Chondrocyte (in vitro differentiated cells): Measurements from ENCODE around the gene TNS4. TPM values are rescaled to one million over a fixed set of nuclear protein-coding genes. Genes with fewer than 3 reads are reported as not detected.

Experiments
- DNase-seq: peaks from one replicate; pipeline ENCODE4 v3.0.0; 2021; ENCODE audit warnings: mixed read lengths, low spot score
- H3K27ac Mint-ChIP-seq: one replicate; pipeline ENCODE4 v1.8.0; 2021; ENCODE audit warnings: mild to moderate bottlenecking, moderate library complexity, mixed read lengths; ENCODE audit not compliant: unreplicated experiment
- H3K27me3 Mint-ChIP-seq: 2 replicates; pipeline ENCODE4 v1.8.0; 2021; ENCODE audit warnings: low read depth, mixed read lengths
- H3K36me3 Mint-ChIP-seq: 2 replicates; pipeline ENCODE4 v1.8.0; 2021; ENCODE audit warnings: low read depth, mixed read lengths
- H3K4me1 Mint-ChIP-seq: 2 replicates; pipeline ENCODE4 v1.8.0; 2021; ENCODE audit warnings: low read depth, mild to moderate bottlenecking, mixed read lengths
- H3K4me3 Mint-ChIP-seq: one replicate; pipeline ENCODE4 v1.8.0; 2021; ENCODE audit warnings: mild to moderate bottlenecking, moderate library complexity, mixed read lengths; ENCODE audit not compliant: unreplicated experiment
- H3K9me3 Mint-ChIP-seq: 2 replicates; pipeline ENCODE4 v1.8.0; 2021; ENCODE audit warnings: low read depth, mixed read lengths
- total RNA-seq: library from RNA; stranded (reverse); gene quantifications from 3 replicates; pipeline ENCODE4 v1.2.1, GENCODE V29; 2021
- TF ChIP-seq, protein P1 (sequence below): fragments of 200-600 bp; sonication (generic); IDR thresholded peaks from 2 replicates; pipeline ENCODE4 v1.5.0; 2021; ENCODE audit warnings: antibody characterized with exemption, mild to moderate bottlenecking, moderate library complexity

The TNS4 gene
- total RNA-seq, 1 donor from 2014 or later: not detected

DNA sequence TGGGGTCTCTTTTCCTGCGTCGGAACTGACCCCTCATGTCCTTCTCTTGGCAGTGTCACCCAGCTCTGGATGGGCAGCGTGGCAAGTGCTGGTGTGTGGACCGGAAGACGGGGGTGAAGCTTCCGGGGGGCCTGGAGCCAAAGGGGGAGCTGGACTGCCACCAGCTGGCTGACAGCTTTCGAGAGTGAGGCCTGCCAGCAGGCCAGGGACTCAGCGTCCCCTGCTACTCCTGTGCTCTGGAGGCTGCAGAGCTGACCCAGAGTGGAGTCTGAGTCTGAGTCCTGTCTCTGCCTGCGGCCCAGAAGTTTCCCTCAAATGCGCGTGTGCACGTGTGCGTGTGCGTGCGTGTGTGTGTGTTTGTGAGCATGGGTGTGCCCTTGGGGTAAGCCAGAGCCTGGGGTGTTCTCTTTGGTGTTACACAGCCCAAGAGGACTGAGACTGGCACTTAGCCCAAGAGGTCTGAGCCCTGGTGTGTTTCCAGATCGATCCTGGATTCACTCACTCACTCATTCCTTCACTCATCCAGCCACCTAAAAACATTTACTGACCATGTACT, 44.9 kb downstream of the TNS4 start:
- Mint-ChIP-seq H3K4me1 (peaks cover 66% of the 10 kb centered on the region), H3K36me3 (peaks cover 31% of the 10 kb centered on the region), H3K27me3 (no peaks in the 10 kb centered on the region), H3K4me3 (no peak overlapping the region), H3K9me3 (no peaks in the 10 kb centered on the region), H3K27ac (no peak overlapping the region)
- DNase-seq: no peak
- TF ChIP-seq, protein P1, sequence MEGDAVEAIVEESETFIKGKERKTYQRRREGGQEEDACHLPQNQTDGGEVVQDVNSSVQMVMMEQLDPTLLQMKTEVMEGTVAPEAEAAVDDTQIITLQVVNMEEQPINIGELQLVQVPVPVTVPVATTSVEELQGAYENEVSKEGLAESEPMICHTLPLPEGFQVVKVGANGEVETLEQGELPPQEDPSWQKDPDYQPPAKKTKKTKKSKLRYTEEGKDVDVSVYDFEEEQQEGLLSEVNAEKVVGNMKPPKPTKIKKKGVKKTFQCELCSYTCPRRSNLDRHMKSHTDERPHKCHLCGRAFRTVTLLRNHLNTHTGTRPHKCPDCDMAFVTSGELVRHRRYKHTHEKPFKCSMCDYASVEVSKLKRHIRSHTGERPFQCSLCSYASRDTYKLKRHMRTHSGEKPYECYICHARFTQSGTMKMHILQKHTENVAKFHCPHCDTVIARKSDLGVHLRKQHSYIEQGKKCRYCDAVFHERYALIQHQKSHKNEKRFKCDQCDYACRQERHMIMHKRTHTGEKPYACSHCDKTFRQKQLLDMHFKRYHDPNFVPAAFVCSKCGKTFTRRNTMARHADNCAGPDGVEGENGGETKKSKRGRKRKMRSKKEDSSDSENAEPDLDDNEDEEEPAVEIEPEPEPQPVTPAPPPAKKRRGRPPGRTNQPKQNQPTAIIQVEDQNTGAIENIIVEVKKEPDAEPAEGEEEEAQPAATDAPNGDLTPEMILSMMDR: no peak

DNA sequence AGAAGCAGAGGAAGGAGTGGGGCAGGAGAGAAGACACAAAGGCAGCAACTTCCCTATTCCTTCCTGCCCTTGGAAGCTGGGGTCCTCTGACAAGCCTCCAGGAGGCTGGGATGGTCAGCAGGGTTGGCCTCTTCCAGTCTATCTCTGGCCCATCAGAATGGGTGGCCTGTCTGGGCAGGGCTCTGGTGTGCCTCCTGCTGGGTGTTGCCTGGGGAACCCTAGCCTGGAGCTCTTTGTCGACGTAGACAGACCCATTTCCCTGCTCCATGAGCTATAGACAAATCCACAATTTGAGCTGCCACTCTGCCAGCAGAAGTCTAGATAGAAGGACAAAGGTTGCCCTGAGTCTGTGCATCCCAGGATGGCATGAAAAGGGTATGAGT, 46.8 kb downstream of the TNS4 start:
- Mint-ChIP-seq H3K4me3 (no peak overlapping the region), H3K36me3 (peaks cover 32% of the 10 kb centered on the region), H3K27ac (no peak overlapping the region), H3K9me3 (no peaks in the 10 kb centered on the region), H3K27me3 (no peaks in the 10 kb centered on the region), H3K4me1 (peaks cover 75% of the 10 kb centered on the region)
- DNase-seq: no peak
- TF ChIP-seq, protein P1: no peak

DNA sequence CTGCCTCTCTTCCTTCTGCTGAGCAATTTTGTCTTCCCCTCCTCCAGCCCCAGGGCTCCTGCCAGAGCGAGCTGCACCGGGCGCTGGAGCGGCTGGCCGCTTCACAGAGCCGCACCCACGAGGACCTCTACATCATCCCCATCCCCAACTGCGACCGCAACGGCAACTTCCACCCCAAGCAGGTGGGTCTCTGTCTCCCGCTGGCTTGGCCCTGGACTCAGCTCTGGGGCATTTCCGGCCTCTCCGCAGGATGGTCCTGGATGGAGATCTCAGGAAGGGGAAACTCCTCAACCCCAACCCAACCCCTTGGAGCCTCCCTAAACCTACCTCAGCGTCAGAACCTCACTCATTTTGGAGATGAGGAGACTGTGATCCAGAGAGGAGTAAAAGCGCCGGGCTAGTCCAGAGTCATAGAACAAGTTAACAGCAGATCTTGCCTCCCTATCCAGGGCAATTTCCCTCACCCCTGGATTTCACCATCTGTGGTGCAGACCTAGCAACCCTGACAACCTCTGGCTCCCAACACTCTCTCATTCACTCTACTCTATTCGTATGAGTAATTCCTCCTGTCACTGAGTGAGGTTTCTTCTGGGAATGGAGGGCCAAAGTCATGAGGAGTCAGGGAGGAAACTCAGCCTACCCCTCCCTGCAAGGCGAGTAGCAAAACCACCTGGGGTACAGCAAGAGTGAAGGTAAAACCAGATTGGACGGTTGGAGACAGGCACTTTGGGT, 47.4 kb downstream of the TNS4 start:
- no peak overlapping the region for H3K4me3 Mint-ChIP-seq
- H3K27me3 Mint-ChIP-seq: no peaks in the 10 kb centered on the region
- no peaks in the 10 kb centered on the region for H3K9me3 Mint-ChIP-seq
- H3K36me3 Mint-ChIP-seq: peaks cover 32% of the 10 kb centered on the region
- H3K4me1 Mint-ChIP-seq: peaks cover 77% of the 10 kb centered on the region
- H3K27ac Mint-ChIP-seq: no peak overlapping the region
- TF ChIP-seq, protein P1: no peak
- DNase-seq: no peak

DNA sequence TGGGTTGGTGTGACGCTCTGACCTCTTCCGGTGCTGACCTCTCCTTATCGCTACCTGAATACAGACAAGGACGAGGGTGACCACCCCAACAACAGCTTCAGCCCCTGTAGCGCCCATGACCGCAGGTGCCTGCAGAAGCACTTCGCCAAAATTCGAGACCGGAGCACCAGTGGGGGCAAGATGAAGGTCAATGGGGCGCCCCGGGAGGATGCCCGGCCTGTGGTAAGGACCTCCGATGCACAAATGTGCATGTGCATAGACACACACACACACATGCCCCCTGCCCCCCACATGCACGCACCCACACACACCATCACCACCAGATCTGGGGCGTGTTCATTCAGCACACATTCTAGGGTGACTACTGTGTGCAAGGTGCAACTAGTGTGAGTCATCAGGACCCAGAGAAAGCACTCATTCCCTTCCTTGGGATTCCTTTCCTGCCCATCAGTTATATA, 48.5 kb downstream of the TNS4 start:
- no peaks in the 10 kb centered on the region for H3K27me3 Mint-ChIP-seq
- no peaks in the 10 kb centered on the region for H3K9me3 Mint-ChIP-seq
- TF ChIP-seq, protein P1: no peak
- H3K27ac Mint-ChIP-seq: no peak overlapping the region
- no peak for DNase-seq
- no peak overlapping the region for H3K4me3 Mint-ChIP-seq
- H3K36me3 Mint-ChIP-seq: peaks cover 32% of the 10 kb centered on the region
- H3K4me1 Mint-ChIP-seq: peaks cover 77% of the 10 kb centered on the region

DNA sequence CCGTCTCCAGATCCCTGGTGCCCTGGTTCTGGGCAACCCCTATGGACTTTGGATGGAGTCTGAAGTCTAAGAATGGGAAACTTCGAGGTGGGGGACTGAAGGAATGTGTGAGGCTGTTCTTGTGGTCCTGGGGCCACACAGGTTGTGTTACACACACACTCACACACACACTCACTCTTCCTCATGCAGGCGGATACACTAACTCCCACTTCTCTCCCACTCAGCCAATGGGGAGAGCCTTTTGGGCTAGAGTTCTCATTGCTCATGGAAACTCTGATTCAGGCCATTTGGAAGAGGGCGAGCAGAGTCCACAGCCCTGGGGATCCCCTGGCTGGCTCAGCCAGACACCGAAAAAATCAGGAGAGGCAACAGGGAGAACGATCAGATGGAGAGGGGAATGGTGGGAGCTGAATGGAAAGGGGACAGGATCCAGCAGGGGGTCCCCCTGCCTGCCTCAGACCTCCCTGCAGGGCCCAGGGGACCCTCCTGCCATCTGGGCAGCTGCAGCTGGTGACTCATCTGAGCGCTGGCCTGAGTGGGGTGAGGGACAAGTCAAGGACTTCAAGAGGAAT, 49.1 kb downstream of the TNS4 start:
- H3K4me1 Mint-ChIP-seq: peaks cover 77% of the 10 kb centered on the region
- peaks cover 33% of the 10 kb centered on the region for H3K36me3 Mint-ChIP-seq
- peak overlapping the region; percentile 93 for H3K27ac Mint-ChIP-seq
- TF ChIP-seq, protein P1: no peak
- peak overlapping the region; percentile 28 for H3K4me3 Mint-ChIP-seq
- H3K9me3 Mint-ChIP-seq: no peaks in the 10 kb centered on the region
- no peak for DNase-seq
- no peaks in the 10 kb centered on the region for H3K27me3 Mint-ChIP-seq
